GM12864 (cell line): Measurements from ENCODE around the gene TNRC6B.
"Not testable (repeated sequence)": the region's sequence is repeated elsewhere in the genome, so short reads cannot be mapped to it uniquely, and the experiment has no call there.

Experiments used
- DNase-seq: peaks from one replicate; pipeline ENCODE4 v3.0.0-alpha.2; 2011; ENCODE audit warnings: low read depth
- H3K4me3 ChIP-seq: 2 replicates; pipeline ENCODE4 v1.5.1; 2011; ENCODE audit warnings: mild to moderate bottlenecking, low read depth, low read length, control low read depth
- TF ChIP-seq, protein P1 (sequence below): IDR thresholded peaks from 2 replicates; pipeline ENCODE4 v1.5.1; 2011; ENCODE audit warnings: low read depth, mild to moderate bottlenecking, moderate library complexity, low read length, control low read depth, inconsistent platforms; ENCODE audit errors: missing control alignments

The TNRC6B gene

DNA sequence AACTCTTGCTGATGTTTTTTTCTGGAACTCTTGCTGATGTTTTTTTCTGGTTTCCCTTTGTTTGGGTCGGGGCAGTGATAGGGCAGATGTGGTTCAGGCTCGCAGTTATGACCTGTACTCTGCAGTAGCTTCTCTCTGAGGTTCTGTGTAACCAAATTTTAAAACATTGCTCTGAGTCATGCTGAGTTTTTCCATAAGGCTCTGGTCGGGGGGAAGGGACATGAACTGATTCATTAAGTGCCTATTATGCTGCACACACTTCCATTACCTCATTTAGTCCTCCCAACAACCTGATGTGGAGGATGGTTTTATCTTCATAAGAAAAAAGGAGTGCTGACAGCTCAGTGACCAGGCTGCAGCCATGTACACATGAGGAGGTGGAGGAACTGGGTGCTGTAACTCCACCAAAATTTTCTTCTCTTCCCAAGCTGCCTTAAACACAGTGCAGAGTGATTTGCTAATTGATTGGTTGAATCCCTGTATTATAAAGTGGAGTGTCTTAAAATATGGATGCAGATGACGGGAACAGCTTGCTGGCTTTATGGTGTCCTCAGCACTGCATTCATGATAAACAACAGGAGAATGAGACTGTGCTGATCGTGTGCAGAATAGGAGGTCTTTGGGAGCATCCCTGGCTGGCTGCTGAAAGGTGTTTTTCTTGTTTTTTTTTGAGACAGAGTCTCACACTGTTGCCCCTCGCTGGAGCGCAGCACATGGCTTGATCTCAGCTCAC, 19.1 kb downstream of the TNRC6B start:
- no peak overlapping the region for H3K4me3 ChIP-seq
- TF ChIP-seq, protein P1, sequence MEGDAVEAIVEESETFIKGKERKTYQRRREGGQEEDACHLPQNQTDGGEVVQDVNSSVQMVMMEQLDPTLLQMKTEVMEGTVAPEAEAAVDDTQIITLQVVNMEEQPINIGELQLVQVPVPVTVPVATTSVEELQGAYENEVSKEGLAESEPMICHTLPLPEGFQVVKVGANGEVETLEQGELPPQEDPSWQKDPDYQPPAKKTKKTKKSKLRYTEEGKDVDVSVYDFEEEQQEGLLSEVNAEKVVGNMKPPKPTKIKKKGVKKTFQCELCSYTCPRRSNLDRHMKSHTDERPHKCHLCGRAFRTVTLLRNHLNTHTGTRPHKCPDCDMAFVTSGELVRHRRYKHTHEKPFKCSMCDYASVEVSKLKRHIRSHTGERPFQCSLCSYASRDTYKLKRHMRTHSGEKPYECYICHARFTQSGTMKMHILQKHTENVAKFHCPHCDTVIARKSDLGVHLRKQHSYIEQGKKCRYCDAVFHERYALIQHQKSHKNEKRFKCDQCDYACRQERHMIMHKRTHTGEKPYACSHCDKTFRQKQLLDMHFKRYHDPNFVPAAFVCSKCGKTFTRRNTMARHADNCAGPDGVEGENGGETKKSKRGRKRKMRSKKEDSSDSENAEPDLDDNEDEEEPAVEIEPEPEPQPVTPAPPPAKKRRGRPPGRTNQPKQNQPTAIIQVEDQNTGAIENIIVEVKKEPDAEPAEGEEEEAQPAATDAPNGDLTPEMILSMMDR: no peak
- DNase-seq: no peak

DNA sequence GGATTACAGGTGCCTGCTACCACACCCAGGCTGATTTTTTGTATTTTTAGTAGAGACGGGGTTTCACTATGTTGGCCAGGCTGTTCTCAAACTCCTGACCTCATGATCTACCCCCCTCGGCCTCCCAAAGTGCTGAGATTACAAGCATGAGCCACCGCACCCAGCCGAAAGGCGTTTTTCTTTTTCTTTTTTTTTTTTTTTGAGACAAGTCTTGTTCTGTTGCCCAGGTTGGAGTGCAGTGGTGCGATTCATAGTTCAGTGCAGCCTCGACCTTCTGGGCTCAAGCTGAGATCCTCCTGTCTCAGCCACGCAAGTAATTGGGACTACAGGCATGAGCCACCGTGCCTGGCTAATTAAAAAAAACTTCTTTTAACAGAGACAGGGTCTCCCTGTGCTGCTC, 19.7 kb downstream of the TNRC6B start:
- not testable (repeated sequence) for DNase-seq, H3K4me3 ChIP-seq

DNA sequence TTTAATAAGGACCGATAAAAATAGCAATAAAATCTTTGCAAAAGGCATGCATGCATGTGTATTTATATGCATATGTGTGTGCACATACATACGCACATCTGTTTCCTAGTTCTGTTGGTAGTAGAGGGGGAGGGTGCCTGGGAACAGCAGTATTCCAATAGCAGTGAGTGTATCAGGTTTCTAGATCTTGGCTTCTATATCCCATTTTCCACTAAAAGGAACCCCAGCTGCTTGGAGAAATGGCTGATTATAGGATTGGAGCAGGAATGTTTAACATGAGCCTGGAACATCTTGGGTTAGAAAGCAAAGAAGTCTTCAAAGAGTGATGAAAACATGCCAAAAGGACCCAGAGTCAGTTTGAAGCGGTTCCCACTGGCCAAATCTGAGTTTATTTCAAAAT, 21.0 kb downstream of the TNRC6B start:
- H3K4me3 ChIP-seq: no peak overlapping the region
- TF ChIP-seq, protein P1: no peak

DNA sequence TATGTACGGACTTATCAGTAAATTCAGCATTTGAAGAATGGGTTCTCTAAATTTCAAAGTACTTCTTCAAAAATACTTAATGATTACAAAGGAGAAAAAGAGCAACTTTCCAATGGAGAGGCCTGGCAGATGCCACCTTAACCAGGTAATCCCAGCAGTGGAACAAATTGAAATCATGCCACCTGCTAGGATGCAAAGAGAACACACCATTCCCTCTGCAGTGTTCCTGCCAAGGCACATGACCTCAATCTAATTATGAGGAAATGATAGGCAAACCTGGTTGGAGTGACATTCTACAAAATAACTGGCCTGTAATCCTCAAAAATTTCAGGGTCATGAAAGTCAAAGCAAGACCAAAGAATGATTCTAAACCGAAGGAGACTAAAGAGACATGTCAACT, 21.5 kb downstream of the TNRC6B start:
- TF ChIP-seq, protein P1: no peak
- no peak for DNase-seq
- H3K4me3 ChIP-seq: no peak overlapping the region

More for the DNA sequence above, 21.0 kb downstream of the TNRC6B start:
- no peak for DNase-seq

DNA sequence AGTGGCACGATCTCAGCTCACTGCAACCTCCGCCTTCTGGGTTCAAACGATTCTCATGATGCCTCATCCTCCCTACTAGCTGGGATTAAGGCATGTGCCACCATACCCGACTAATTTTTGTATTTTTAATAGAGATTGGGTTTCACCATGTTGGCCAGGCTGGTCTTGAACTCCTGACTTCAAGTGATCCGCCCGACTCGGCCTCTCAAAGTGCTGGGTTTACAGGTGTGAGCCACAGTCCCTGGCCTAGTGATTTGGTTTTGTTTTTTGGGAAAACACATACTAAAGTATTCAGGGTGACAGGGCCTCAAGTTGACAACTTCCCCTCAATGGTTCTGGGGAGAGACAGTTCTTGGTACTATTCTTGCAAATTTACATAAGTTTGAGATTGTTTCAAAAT, 22.1 kb downstream of the TNRC6B start:
- TF ChIP-seq, protein P1: no peak
- DNase-seq: no peak
- no peak overlapping the region for H3K4me3 ChIP-seq

DNA sequence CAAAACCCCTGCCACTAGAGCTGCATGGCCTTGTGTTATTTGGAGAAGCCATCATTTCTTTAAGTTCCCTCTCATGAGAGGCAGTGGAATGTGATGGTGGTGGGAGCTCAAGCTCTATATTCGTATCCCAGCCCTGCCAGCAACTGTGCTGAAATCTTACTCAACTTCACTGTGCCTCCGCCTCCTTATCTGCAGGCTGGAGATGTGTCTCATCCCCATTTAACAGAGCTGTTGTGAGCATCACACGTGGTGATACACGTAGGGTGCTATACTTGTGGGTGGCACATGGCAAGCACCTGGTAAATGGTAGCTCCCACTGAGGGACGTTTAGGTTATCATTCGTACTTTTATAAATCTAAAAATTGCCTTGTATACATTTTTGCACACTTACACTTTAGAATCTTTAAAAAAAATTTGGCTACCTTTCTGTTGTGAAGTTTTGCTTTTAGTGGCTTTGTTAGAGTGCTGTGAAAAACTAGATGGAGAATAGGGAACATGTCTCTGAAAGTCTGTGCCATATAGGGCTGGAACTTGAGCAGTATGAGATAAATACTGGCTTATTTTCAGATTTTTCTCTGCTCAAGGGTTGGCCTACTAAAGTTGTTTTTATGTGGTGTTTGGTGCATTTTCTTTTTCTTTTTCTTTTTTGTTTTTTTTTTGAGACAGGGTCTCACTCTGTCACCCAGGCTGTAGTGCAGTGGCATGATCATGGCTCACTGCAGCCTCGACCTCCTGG, 23.2 kb downstream of the TNRC6B start:
- TF ChIP-seq, protein P1: no peak
- no peak for DNase-seq
- no peak overlapping the region for H3K4me3 ChIP-seq

DNA sequence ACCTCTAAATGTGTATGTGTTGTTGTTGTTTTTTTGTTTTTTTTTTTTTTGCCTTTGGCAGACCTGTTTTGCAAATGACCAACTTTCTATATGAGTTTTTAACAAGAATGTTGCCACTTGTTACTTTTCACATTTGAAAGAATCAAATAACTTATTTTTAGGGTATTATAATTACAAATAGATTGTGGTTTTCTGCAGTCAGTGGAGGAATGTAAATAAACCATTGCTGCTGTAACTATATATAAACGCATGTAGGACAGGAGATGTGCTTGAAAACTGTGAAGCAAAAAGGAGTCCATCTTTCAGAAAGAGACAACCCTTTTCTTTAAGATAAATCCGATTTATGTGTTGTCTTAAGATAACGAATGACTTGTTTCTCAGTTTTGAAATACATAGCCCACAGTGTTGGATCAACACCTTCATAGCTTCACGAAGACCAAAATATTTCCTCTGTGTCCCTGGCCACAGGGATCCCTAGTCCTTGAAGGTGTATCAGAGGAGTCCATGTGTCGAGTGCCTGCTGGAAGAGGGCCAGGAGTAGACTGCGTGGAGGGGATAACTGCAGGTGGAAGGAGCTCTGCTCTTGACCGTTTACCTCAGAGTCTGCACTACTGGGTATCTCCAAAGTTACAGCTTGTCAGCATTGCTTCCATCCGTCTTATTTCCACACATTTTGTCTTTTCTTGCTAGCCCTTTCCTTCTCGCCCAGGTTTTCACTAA, 24.7 kb downstream of the TNRC6B start:
- TF ChIP-seq, protein P1: no peak
- no peak for DNase-seq
- no peak overlapping the region for H3K4me3 ChIP-seq
